ENCODE data around the gene PARD3B. TPM values are rescaled to one million over a fixed set of nuclear protein-coding genes. Genes with fewer than 3 reads are reported as not detected.

The PARD3B gene
- total and polyA plus RNA-seq, 2 of the 8 experiments (the other 6 are each of a cell fraction or from before 2014, with no cell fraction given): 1.2 to 5.7 TPM

GRCh38 chr2:204591225-204591624 lies 46.0 kb downstream of the PARD3B start:
- Histone ChIP-seq H3K79me1 (ENCODE audit: low read depth, low read length) (no peaks in the 10 kb centered on the region), H3K27ac (ENCODE audit: low read depth, low read length) (no peak overlapping the region), H3K56ac (replicated peaks; ENCODE audit: insufficient read length, low read depth, low read length) (no peak overlapping the region), H3K4me1 (replicated peaks in 1 of 4; ENCODE audit: control insufficient read depth in 3 of 4, insufficient read depth in 4 of 4, low read length in 3 of 4) (no peaks in the 10 kb centered on the region), H3K14ac (ENCODE audit: insufficient read length) (no peak overlapping the region), H2BK120ac (replicated peaks; ENCODE audit: low read depth, low read length) (no peak overlapping the region), H3K79me2 (ENCODE audit: control insufficient read depth in 1 of 2, insufficient read depth in 2 of 2, low read length in 2 of 2) (no peaks in the 10 kb centered on the region), H2BK12ac (ENCODE audit: low read depth, low read length) (no peak overlapping the region), H3K9me3 (ENCODE audit: insufficient read depth in 2 of 2, low read depth in 1 of 2, low read length in 1 of 2) (no peaks in the 10 kb centered on the region; a peak in 1 of 4 replicates), H4K5ac (ENCODE audit: insufficient read length, low read depth, low read length) (no peak overlapping the region), H3K18ac (ENCODE audit: extremely low read depth, low read length) (no peak overlapping the region), H4K20me1 (replicated peaks in 1 of 2; ENCODE audit: control insufficient read depth in 1 of 2, insufficient read depth in 2 of 2, low read length in 2 of 2) (no peaks in the 10 kb centered on the region), H2BK20ac (ENCODE audit: low read length) (no peak overlapping the region), H3K36me3 (ENCODE audit: control insufficient read depth in 2 of 4, insufficient read depth in 4 of 4, low read length in 3 of 4) (no peaks in the 10 kb centered on the region), H3K4me2 (ENCODE audit: insufficient read depth in 1 of 2, low read depth in 2 of 2, low read length in 2 of 2) (no peak overlapping the region), H4K8ac (ENCODE audit: extremely low read depth, insufficient read depth, low read length) (no peak overlapping the region), H2BK15ac (ENCODE audit: low read length) (no peak overlapping the region), H4K91ac (replicated peaks; ENCODE audit: insufficient read length, low read length) (no peak overlapping the region), H3K9ac (replicated peaks in 1 of 4; ENCODE audit: extremely low read depth in 1 of 4, low read depth in 3 of 4, low read length in 3 of 4) (no peak overlapping the region), H2AFZ (ENCODE audit: low read length) (no peak overlapping the region), H2AK5ac (ENCODE audit: low read depth, low read length) (no peak overlapping the region), H3K27me3 (replicated peaks in 1 of 4; ENCODE audit: control insufficient read depth in 3 of 4, extremely low read depth in 1 of 4, insufficient read depth in 3 of 4, low read length in 3 of 4) (no peaks in the 10 kb centered on the region), H3K23me2 (ENCODE audit: low read depth, low read length) (no peaks in the 10 kb centered on the region), H2BK5ac (ENCODE audit: low read depth, low read length) (no peak overlapping the region), H3K23ac (ENCODE audit: insufficient read length) (no peak overlapping the region), H3K4ac (replicated peaks; ENCODE audit: insufficient read length, low read depth, low read length) (no peak overlapping the region), H3K4me3 (ENCODE audit: extremely low read depth in 1 of 4, insufficient read depth in 2 of 4, low read depth in 3 of 4, low read length in 4 of 4) (no peak overlapping the region)
- FAIRE-seq (no peak), DNase-seq (ENCODE audit: low read depth in 1 of 2, low spot score in 2 of 2) (no peak)
- ChIA-PET CTCF (ENCODE audit: partially characterized antibody) (no interaction called here), POLR2A (ENCODE audit: partially characterized antibody) (no interaction called here)
- WGBS, 2 experiments (ENCODE audit: extremely low coverage in 1 of 2, insufficient coverage in 1 of 2, insufficient read length in 1 of 2, insufficient replicate concordance in 2 of 2, low coverage in 1 of 2, low lambda C conversion rate in 2 of 2, missing lambda C conversion rate in 1 of 2): 100% methylated on average over 1 of the region's 1 CpG; no CpG with 5 or more reads in 1 of the 2 experiments
- TF ChIP-seq CHD1 (IDR thresholded peaks at IDR 0.05; ENCODE audit: low read depth, low read length) (no peak), TAF7 (optimal IDR thresholded peaks at IDR 0.05; ENCODE audit: borderline replicate concordance, low read depth, low read length) (no peak), CREB1 (IDR thresholded peaks at IDR 0.05) (no peak), EZH2 (IDR thresholded peaks at IDR 0.05; ENCODE audit: low read depth, low read length, severe bottlenecking) (no peak), KDM4A (IDR thresholded peaks at IDR 0.05; ENCODE audit: low read depth, low read length, severe bottlenecking) (no peak), JUND (IDR thresholded peaks at IDR 0.05; ENCODE audit: low read length) (no peak), HDAC6 (IDR thresholded peaks at IDR 0.05; ENCODE audit: low read depth, low read length) (no peak)

Measured in H1 (cell line).